ENCODE measurements around the gene PTPRS. TPM values are rescaled to one million over a fixed set of nuclear protein-coding genes. Genes with fewer than 3 reads are reported as not detected.
"Not testable (repeated sequence)": the region's sequence is repeated elsewhere in the genome, so short reads cannot be mapped to it uniquely, and the experiment has no call there.

PTPRS gene
- polyA plus RNA-seq, 4 donors = under 0.01 to 12.5 (median 6.6) TPM

DNA sequence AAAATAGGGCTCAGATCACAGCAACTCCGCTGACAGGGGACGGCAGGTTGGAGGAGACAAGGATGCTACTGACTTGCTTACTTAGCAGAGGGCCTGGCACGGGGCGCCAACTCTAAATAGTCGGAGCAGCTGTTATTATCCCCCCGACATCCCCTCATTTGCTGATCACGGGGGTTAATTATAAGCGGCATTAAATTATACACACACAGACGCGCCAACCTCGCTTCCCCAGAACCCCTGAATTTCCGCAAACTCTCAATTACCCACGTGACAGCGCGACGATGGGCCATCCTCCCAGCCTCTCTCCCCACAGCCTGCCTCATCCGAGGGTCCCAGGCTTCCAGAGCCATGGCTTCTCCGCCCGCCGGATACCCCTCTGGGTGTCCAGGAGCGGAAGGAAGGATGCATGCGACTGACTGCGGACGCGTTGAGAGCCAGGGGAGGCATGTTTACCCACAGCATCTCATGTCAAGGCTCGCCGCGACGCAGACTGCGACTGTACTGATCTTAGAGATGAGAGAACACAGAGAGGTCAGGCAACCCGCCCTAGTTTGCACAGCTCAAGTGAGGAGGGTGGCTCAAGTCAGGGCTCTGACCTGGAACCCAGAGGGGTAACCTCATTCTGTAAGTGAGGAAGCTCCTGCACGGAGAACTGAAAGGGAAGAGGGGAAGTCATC is 5.7 kb downstream of the PTPRS start:
- FAIRE-seq = no peak
- peaks cover 0 to 7% (median 0%) of the 10 kb centered on the region in 3 donors for H3K4me1 ChIP-seq (ENCODE audit: control insufficient read depth in 3 of 3, insufficient read depth in 2 of 3, low read depth in 1 of 3, low read length in 2 of 3)
- DNase-seq = no peak
- H3K27me3 ChIP-seq (ENCODE audit: control insufficient read depth in 3 of 3, insufficient read depth in 3 of 3, low read length in 3 of 3) = peaks cover 4 to 45% (median 11%) of the 10 kb centered on the region in 3 donors
- 88 to 90% (median 89%) methylated on average over 32 of the region's 32 CpGs for WGBS, 3 donors
- no peaks in the 10 kb centered on the region for H3K9me3 ChIP-seq (ENCODE audit: control insufficient read depth in 2 of 2, insufficient read depth in 1 of 2, low read depth in 1 of 2, low read length in 1 of 2)
- no peaks in the 10 kb centered on the region for H3K36me3 ChIP-seq (ENCODE audit: control insufficient read depth in 3 of 3, insufficient read depth in 2 of 3, low read depth in 1 of 3, low read length in 3 of 3)
- no peak overlapping the region for H3K4me3 ChIP-seq (ENCODE audit: low read depth in 1 of 3, low read length in 3 of 3)
- H3K27ac ChIP-seq (ENCODE audit: low read depth in 1 of 3, low read length in 2 of 3) = no peak overlapping the region

DNA sequence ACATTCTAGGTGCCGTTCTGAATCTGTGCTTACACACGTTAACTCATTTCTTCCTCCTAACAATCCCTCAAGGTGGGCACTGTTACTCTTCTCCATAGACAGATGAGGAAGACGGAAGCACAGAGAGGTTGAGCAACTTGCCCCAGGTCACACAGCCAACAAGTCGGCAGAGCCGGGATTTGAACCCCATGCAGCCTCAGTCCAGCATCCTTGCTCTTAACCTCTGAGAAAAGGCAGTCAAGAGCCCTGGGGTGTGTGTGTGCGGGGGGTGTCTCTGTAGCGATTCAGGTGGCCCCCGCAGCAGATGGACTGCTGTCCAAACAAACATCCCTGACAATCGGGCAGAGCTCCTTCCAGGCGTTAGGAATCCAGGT is 6.3 kb downstream of the PTPRS start:
- DNase-seq (no peak), FAIRE-seq (no peak)
- H3K4me1 ChIP-seq (ENCODE audit: control insufficient read depth in 3 of 3, insufficient read depth in 2 of 3, low read depth in 1 of 3, low read length in 2 of 3) = peaks cover 0 to 7% (median 0%) of the 10 kb centered on the region in 3 donors
- H3K27me3 ChIP-seq (ENCODE audit: control insufficient read depth in 3 of 3, insufficient read depth in 3 of 3, low read length in 3 of 3) = peaks cover 4 to 42% (median 11%) of the 10 kb centered on the region in 3 donors
- no peaks in the 10 kb centered on the region for H3K9me3 ChIP-seq (ENCODE audit: control insufficient read depth in 2 of 2, insufficient read depth in 1 of 2, low read depth in 1 of 2, low read length in 1 of 2)
- WGBS, 3 donors = 76 to 87% (median 81%) methylated on average over 10 of the region's 10 CpGs
- no peaks in the 10 kb centered on the region for H3K36me3 ChIP-seq (ENCODE audit: control insufficient read depth in 3 of 3, insufficient read depth in 2 of 3, low read depth in 1 of 3, low read length in 3 of 3)
- H3K4me3 ChIP-seq (ENCODE audit: low read depth in 1 of 3, low read length in 3 of 3) = no peak overlapping the region
- no peak overlapping the region for H3K27ac ChIP-seq (ENCODE audit: low read depth in 1 of 3, low read length in 2 of 3)

DNA sequence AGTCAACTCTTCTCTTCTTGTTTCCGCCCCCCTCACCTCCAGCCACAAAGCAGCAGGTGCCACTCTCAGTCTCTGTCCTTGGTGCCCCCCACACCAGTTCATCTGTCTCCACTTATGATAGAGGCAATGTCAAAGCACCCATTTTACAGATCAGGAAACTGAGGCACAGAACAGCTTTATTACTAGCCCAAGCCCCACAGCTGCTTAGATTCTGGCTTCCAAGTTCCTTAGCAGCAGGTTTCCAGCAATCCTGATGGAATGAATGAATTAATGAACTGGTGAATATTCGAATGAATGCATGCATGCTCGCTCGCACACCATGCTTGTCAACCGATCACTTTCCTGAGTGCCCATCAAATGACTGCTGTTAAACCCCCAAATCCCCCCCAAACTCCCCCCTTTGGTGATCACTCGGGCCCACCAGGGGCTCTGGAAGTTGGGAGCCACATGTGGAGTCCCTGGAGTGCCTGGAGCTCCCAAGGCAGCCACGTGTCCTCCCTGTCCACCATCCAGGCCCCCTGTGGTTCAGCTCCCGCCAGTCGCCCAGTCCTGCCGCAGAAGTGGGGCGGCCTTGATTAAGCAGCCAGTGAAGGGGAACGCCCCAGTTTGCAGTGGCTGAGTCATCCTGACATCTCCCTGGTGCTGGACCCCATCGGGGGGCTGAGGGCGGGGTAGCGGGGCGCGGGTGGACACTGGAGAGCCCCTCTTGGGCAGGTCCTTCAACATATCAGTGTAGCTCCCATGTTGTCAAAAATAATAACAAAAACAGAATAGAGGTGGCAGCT is 6.8 kb downstream of the PTPRS start:
- no peak overlapping the region for H3K4me3 ChIP-seq (ENCODE audit: low read depth in 1 of 3, low read length in 3 of 3)
- peaks cover under 1 to 37% (median 7%) of the 10 kb centered on the region in 3 donors for H3K27me3 ChIP-seq (ENCODE audit: control insufficient read depth in 3 of 3, insufficient read depth in 3 of 3, low read length in 3 of 3)
- peaks cover 0 to 1% (median 0%) of the 10 kb centered on the region in 3 donors for H3K4me1 ChIP-seq (ENCODE audit: control insufficient read depth in 3 of 3, insufficient read depth in 2 of 3, low read depth in 1 of 3, low read length in 2 of 3)
- DNase-seq = no peak
- H3K9me3 ChIP-seq (ENCODE audit: control insufficient read depth in 2 of 2, insufficient read depth in 1 of 2, low read depth in 1 of 2, low read length in 1 of 2) = no peaks in the 10 kb centered on the region
- 78 to 89% (median 85%) methylated on average over 16 to 17 of the region's 17 CpGs for WGBS, 3 donors
- FAIRE-seq = no peak
- no peaks in the 10 kb centered on the region for H3K36me3 ChIP-seq (ENCODE audit: control insufficient read depth in 3 of 3, insufficient read depth in 2 of 3, low read depth in 1 of 3, low read length in 3 of 3)
- no peak overlapping the region for H3K27ac ChIP-seq (ENCODE audit: low read depth in 1 of 3, low read length in 2 of 3)

DNA sequence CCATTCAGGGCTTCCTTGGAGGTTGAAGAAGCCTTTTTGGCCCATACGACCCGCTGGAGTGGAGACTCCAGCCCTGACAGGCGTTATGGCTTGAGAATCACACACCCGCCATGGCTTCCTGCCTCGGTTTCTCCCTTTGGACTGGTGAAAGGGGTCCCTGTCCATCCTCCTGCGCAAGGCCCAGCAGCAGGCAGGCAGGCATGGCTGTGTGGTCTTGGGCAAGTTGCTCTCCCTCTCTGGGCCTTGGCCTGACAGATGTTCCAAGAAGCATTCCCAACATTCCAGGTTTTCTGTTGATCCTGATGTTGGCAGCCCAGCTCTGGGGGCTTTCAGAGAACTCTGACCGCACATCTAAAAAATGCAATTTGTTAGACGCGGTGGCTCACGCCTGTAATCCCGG is 8.1 kb downstream of the PTPRS start:
- WGBS, 3 donors = 81 to 87% (median 86%) methylated on average over 11 of the region's 11 CpGs
- FAIRE-seq (no peak), DNase-seq (no peak)
- Histone ChIP-seq H3K4me3 (ENCODE audit: low read depth in 1 of 3, low read length in 3 of 3) (no peak overlapping the region), H3K36me3 (ENCODE audit: control insufficient read depth in 3 of 3, insufficient read depth in 2 of 3, low read depth in 1 of 3, low read length in 3 of 3) (no peaks in the 10 kb centered on the region), H3K27me3 (ENCODE audit: control insufficient read depth in 3 of 3, insufficient read depth in 3 of 3, low read length in 3 of 3) (peaks cover 0 to 24% (median 5%) of the 10 kb centered on the region in 3 donors), H3K9me3 (ENCODE audit: control insufficient read depth in 2 of 2, insufficient read depth in 1 of 2, low read depth in 1 of 2, low read length in 1 of 2) (no peaks in the 10 kb centered on the region), H3K4me1 (ENCODE audit: control insufficient read depth in 3 of 3, insufficient read depth in 2 of 3, low read depth in 1 of 3, low read length in 2 of 3) (no peaks in the 10 kb centered on the region), H3K27ac (ENCODE audit: low read depth in 1 of 3, low read length in 2 of 3) (no peak overlapping the region)

DNA sequence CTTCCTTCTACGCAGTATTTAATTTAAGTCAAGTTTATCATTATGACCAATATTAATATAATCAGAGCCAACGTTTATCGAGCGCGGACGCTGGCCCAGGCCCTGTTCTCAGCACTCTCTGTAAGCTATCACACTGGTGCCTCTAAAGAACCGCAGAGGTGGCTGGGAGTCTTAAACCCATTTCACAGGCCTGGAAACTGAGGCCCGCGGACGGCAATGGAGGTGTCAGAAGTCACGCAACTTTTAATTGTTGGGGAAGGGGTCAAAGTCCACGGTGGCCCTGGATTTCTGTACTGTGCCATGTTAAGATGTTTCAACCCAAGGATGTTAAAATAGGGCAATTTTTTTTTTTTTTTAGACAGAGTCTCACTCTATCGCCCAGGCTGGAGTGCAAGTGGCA is 8.8 kb downstream of the PTPRS start:
- H3K27me3 ChIP-seq (ENCODE audit: control insufficient read depth in 3 of 3, insufficient read depth in 3 of 3, low read length in 3 of 3) = peaks cover 0 to 17% (median 5%) of the 10 kb centered on the region in 3 donors
- FAIRE-seq (no peak), DNase-seq (no peak)
- H3K9me3 ChIP-seq (ENCODE audit: control insufficient read depth in 2 of 2, insufficient read depth in 1 of 2, low read depth in 1 of 2, low read length in 1 of 2) = no peaks in the 10 kb centered on the region
- H3K27ac ChIP-seq (ENCODE audit: low read depth in 1 of 3, low read length in 2 of 3) = no peak overlapping the region
- no peak overlapping the region for H3K4me3 ChIP-seq (ENCODE audit: low read depth in 1 of 3, low read length in 3 of 3)
- H3K36me3 ChIP-seq (ENCODE audit: control insufficient read depth in 3 of 3, insufficient read depth in 2 of 3, low read depth in 1 of 3, low read length in 3 of 3) = no peaks in the 10 kb centered on the region
- H3K4me1 ChIP-seq (ENCODE audit: control insufficient read depth in 3 of 3, insufficient read depth in 2 of 3, low read depth in 1 of 3, low read length in 2 of 3) = no peaks in the 10 kb centered on the region
- 82 to 87% (median 82%) methylated on average over 13 of the region's 13 CpGs for WGBS, 3 donors

DNA sequence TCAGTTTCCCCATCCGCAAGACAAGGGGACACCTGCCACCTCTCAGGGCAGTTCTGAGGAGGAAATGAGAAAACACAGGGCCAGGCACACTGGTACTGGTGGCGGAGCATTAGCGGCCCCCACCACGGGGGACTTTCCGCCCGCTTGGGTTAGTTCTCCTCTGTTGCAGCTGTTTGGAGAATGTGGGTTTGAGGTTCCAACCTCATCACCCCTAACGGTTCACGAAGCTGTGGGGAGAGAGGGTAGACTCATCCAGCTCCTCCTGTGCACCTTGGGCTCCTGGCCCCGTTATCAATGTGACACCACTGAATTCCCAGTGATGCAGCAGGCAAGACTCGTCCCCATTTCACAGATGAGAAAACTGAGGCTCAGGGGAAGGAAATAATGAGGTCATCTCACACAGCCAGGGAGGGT is 10.3 kb downstream of the PTPRS start:
- 71 to 85% (median 76%) methylated on average over 10 of the region's 10 CpGs for WGBS, 3 donors
- no peak for FAIRE-seq

DNA sequence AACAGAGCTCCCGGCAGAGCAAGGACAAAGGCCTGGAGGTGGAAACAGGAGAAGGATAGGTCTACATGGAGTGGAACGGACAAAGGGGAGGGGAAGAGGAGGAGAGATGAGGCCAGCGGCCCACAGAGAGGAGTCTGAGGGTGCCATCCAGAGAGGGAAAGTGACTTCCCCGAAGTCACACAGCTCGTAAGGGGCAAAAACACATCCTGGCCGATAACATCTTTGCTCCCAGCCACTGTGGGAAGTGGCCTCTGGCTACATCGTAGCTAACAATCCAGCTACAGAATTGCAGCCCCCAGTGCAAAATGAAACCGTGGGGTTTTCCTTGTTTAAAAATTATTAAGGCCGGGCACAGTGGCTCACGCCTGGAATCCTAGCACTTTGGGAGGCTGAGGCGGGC is 11.5 kb downstream of the PTPRS start:
- H3K4me1 ChIP-seq (ENCODE audit: control insufficient read depth in 3 of 3, insufficient read depth in 2 of 3, low read depth in 1 of 3, low read length in 2 of 3) = no peaks in the 10 kb centered on the region
- no peak overlapping the region for H3K27ac ChIP-seq (ENCODE audit: low read depth in 1 of 3, low read length in 2 of 3)
- no peaks in the 10 kb centered on the region for H3K36me3 ChIP-seq (ENCODE audit: control insufficient read depth in 3 of 3, insufficient read depth in 2 of 3, low read depth in 1 of 3, low read length in 3 of 3)
- FAIRE-seq (no peak), DNase-seq (no peak)
- WGBS, 3 donors = 82 to 90% (median 83%) methylated on average over 11 of the region's 11 CpGs
- H3K27me3 ChIP-seq (ENCODE audit: control insufficient read depth in 3 of 3, insufficient read depth in 3 of 3, low read length in 3 of 3) = no peaks in the 10 kb centered on the region
- H3K9me3 ChIP-seq (ENCODE audit: control insufficient read depth in 2 of 2, insufficient read depth in 1 of 2, low read depth in 1 of 2, low read length in 1 of 2) = peaks cover 0 to 9% of the 10 kb centered on the region in 2 donors
- H3K4me3 ChIP-seq (ENCODE audit: low read depth in 1 of 3, low read length in 3 of 3) = no peak overlapping the region

More for the DNA sequence above, 10.3 kb downstream of the PTPRS start:
- Histone ChIP-seq H3K27ac (ENCODE audit: low read depth in 1 of 3, low read length in 2 of 3) (no peak overlapping the region), H3K27me3 (ENCODE audit: control insufficient read depth in 3 of 3, insufficient read depth in 3 of 3, low read length in 3 of 3) (peaks cover 0 to 6% (median 4%) of the 10 kb centered on the region in 3 donors), H3K4me3 (ENCODE audit: low read depth in 1 of 3, low read length in 3 of 3) (no peak overlapping the region), H3K4me1 (ENCODE audit: control insufficient read depth in 3 of 3, insufficient read depth in 2 of 3, low read depth in 1 of 3, low read length in 2 of 3) (no peaks in the 10 kb centered on the region), H3K36me3 (ENCODE audit: control insufficient read depth in 3 of 3, insufficient read depth in 2 of 3, low read depth in 1 of 3, low read length in 3 of 3) (no peaks in the 10 kb centered on the region), H3K9me3 (ENCODE audit: control insufficient read depth in 2 of 2, insufficient read depth in 1 of 2, low read depth in 1 of 2, low read length in 1 of 2) (no peaks in the 10 kb centered on the region)
- DNase-seq = no peak

DNA sequence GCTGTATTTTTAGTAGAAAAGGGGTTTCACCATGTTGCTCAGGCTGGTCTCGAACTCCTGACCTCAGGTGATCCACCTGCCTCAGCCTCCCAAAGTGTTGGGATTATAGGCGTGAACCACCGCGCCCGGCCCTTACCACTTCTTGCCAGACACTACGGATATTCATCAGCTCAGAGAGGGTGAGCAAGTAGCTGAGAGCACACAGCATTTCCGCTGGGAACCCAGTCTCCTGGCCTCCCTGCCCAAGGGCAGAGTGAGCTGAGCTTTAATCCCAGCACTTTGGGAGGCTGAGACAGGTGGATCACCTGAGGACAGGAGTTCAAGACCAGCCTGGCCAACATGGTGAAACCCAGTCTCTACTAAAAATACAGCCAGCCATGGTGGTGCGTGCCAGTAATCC is 12.2 kb downstream of the PTPRS start:
- not testable (repeated sequence) for H3K27me3 ChIP-seq (ENCODE audit: control insufficient read depth in 3 of 3, insufficient read depth in 3 of 3, low read length in 3 of 3); H3K4me3 ChIP-seq (ENCODE audit: low read depth in 1 of 3, low read length in 3 of 3); H3K27ac ChIP-seq (ENCODE audit: low read depth in 1 of 3, low read length in 2 of 3); H3K36me3 ChIP-seq (ENCODE audit: control insufficient read depth in 3 of 3, insufficient read depth in 2 of 3, low read depth in 1 of 3, low read length in 3 of 3); H3K9me3 ChIP-seq (ENCODE audit: control insufficient read depth in 2 of 2, insufficient read depth in 1 of 2, low read depth in 1 of 2, low read length in 1 of 2); H3K4me1 ChIP-seq (ENCODE audit: control insufficient read depth in 3 of 3, insufficient read depth in 2 of 3, low read depth in 1 of 3, low read length in 2 of 3); FAIRE-seq; DNase-seq
- 85 to 91% (median 86%) methylated on average over 8 of the region's 8 CpGs for WGBS, 3 donors
